ENCODE data around the gene MAP2K1.

MAP2K1 gene

DNA sequence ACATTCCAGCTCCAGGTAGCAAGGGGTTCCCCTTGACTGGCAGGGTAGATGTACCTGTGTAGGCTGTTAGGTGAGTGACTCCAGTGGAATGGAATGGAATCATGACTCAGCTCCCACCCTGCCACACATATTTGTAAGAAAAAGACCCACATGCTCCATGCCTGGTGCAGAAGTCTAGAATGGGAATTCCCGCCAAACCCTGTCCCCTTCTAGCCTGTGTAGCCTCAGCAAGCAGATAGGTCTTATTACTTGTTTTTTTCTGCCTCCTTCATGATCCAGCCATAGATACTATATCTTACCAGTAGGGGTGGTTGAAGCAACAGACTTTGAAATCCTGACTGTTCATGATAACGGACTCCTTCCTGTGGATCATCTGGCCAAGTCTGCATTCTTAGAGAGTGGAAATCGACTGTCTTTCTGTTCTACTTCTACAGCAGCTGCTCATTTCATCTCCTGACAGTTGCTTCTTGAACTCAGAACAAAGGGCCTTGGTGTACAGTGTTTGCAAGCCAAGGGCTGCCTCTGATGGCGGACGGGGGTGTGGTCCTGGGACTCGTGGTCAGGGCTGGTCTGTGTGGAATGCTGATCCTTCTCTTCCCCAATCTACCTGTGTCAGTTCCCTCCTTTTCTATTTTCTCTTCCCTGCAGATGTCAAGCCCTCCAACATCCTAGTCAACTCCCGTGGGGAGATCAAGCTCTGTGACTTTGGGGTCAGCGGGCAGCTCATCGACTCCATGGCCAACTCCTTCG lies 94.6 kb downstream of the MAP2K1 start:
- no peaks in the 10 kb centered on the region for H3K9me3 ChIP-seq (ENCODE audit: control extremely low read depth in 1 of 5, control insufficient read depth in 4 of 5, insufficient read depth in 2 of 5, low read depth in 1 of 5, low read length in 4 of 5)
- H3K4me1 ChIP-seq (ENCODE audit: control extremely low read depth in 1 of 4, control insufficient read depth in 4 of 4, insufficient read depth in 4 of 4, low read length in 3 of 4), result peaks cover 0 to 8% (median 0%) of the 10 kb centered on the region in 4 experiments
- 95% methylated on average over 6 of the region's 10 CpGs for WGBS (ENCODE audit: insufficient coverage)
- POLR2A ChIA-PET, result no interaction called here
- no peak overlapping the region for H3K27ac ChIP-seq (ENCODE audit: insufficient read depth in 1 of 2, low read depth in 1 of 2, low read length in 2 of 2, poor library complexity in 1 of 2, severe bottlenecking in 2 of 2)
- peak in 2 of 3 donors; percentile 13 to 45 for DNase-seq
- H3K27me3 ChIP-seq (replicated peaks in 2 of 5; ENCODE audit: control insufficient read depth in 4 of 5, insufficient read depth in 5 of 5, low read length in 4 of 5), result no peaks in the 10 kb centered on the region
- CTCF ChIA-PET, result no interaction called here
- peaks cover 3 to 32% (median 20%) of the 10 kb centered on the region in 4 experiments for H3K36me3 ChIP-seq (ENCODE audit: control insufficient read depth in 4 of 4, insufficient read depth in 4 of 4, low read length in 3 of 4)
- H3K4me3 ChIP-seq (ENCODE audit: control insufficient read depth in 1 of 7, extremely low read depth in 1 of 7, insufficient read depth in 4 of 7, low read depth in 2 of 7, low read length in 6 of 7), result no peak overlapping the region

DNA sequence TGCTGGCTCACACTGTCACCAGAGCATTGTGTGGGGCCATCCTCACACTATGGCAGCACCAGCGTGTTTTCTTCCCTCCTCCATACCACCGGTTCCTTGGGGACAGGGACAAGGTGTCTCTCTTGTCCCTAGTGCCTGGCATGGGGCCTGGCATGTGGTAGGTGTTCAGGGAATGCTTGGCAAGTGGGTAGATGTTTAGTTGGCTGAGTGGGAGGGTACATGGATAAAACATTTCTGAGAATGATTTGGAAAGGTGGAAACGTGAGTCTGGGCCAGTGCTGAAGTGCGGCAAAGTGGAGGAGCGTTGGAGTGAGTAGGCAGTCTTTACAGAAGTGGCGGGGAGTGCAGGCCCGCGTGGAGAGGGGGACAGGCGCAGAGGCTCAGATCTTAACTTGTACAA lies 95.8 kb downstream of the MAP2K1 start:
- no peak for DNase-seq
- peaks cover 0 to 8% (median 0%) of the 10 kb centered on the region in 4 experiments for H3K4me1 ChIP-seq (ENCODE audit: control extremely low read depth in 1 of 4, control insufficient read depth in 4 of 4, insufficient read depth in 4 of 4, low read length in 3 of 4)
- CTCF ChIA-PET, result no interaction called here
- no peaks in the 10 kb centered on the region for H3K9me3 ChIP-seq (ENCODE audit: control extremely low read depth in 1 of 5, control insufficient read depth in 4 of 5, insufficient read depth in 2 of 5, low read depth in 1 of 5, low read length in 4 of 5)
- POLR2A ChIA-PET, result no interaction called here
- peaks cover 3 to 40% (median 26%) of the 10 kb centered on the region in 4 experiments for H3K36me3 ChIP-seq (ENCODE audit: control insufficient read depth in 4 of 4, insufficient read depth in 4 of 4, low read length in 3 of 4)
- no peak overlapping the region for H3K4me3 ChIP-seq (ENCODE audit: control insufficient read depth in 1 of 7, extremely low read depth in 1 of 7, insufficient read depth in 4 of 7, low read depth in 2 of 7, low read length in 6 of 7)
- H3K27ac ChIP-seq (ENCODE audit: insufficient read depth in 1 of 2, low read depth in 1 of 2, low read length in 2 of 2, poor library complexity in 1 of 2, severe bottlenecking in 2 of 2), result no peak overlapping the region
- 97% methylated on average over 4 of the region's 9 CpGs for WGBS (ENCODE audit: insufficient coverage)
- no peaks in the 10 kb centered on the region for H3K27me3 ChIP-seq (replicated peaks in 2 of 5; ENCODE audit: control insufficient read depth in 4 of 5, insufficient read depth in 5 of 5, low read length in 4 of 5)

DNA sequence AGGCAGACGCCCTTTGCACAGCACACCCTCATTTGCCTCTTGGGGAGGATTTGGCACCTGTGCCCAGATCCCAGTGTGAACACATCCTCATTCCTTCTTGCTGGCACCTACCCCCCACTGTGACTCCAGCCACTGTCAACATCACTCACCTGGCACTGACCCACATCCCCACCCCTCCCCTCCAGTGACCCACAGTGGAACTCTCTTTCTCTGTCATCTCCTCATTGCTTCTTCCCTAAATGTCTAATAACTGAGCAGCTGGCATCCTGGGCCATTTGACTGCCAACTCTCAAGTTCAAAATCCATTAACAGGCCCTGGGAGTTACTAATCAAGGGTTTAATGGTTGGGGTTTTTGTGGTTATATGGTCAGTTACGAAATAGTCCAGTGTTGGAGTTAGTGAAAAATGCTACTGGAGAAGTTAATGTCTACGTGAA lies 96.4 kb downstream of the MAP2K1 start:
- ChIA-PET POLR2A (no interaction called here), CTCF (no interaction called here)
- no peaks in the 10 kb centered on the region for H3K27me3 ChIP-seq (replicated peaks in 2 of 5; ENCODE audit: control insufficient read depth in 4 of 5, insufficient read depth in 5 of 5, low read length in 4 of 5)
- H3K4me3 ChIP-seq (ENCODE audit: control insufficient read depth in 1 of 7, extremely low read depth in 1 of 7, insufficient read depth in 4 of 7, low read depth in 2 of 7, low read length in 6 of 7), result no peak overlapping the region
- H3K9me3 ChIP-seq (ENCODE audit: control extremely low read depth in 1 of 5, control insufficient read depth in 4 of 5, insufficient read depth in 2 of 5, low read depth in 1 of 5, low read length in 4 of 5), result no peaks in the 10 kb centered on the region
- H3K36me3 ChIP-seq (ENCODE audit: control insufficient read depth in 4 of 4, insufficient read depth in 4 of 4, low read length in 3 of 4), result peaks cover 5 to 46% (median 32%) of the 10 kb centered on the region in 4 experiments
- WGBS (ENCODE audit: insufficient coverage), result 100% methylated on average over 1 of the region's 3 CpGs
- H3K27ac ChIP-seq (ENCODE audit: insufficient read depth in 1 of 2, low read depth in 1 of 2, low read length in 2 of 2, poor library complexity in 1 of 2, severe bottlenecking in 2 of 2), result no peak overlapping the region
- H3K4me1 ChIP-seq (ENCODE audit: control extremely low read depth in 1 of 4, control insufficient read depth in 4 of 4, insufficient read depth in 4 of 4, low read length in 3 of 4), result peaks cover 0 to 8% (median 0%) of the 10 kb centered on the region in 4 experiments
- DNase-seq, result peak in 2 of 3 donors; percentile 37 to 45

DNA sequence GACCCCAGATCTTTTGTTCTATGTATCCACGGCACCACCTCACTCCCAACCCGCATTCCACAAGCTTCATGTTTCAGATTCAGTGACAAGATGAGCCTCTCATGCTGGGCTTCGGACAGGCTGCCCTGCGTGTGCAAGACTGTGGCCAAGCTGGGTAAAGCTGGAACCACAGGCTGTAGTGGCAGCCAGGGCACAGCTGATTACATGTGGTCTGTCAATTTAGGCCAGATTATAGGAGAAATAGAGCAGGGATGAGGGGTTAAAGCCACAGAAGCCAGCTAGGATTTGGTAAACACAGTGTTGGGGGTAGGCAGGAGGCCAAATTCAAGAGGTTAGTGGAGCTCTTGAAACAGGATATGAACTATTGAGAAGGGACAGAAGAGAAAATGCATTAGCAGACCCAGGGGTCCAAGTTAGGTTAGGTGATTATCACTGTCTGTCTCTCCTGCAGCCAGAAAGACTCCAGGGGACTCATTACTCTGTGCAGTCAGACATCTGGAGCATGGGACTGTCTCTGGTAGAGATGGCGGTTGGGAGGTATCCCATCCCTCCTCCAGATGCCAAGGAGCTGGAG lies 97.9 kb downstream of the MAP2K1 start:
- peaks cover 5 to 61% (median 40%) of the 10 kb centered on the region in 4 experiments for H3K36me3 ChIP-seq (ENCODE audit: control insufficient read depth in 4 of 4, insufficient read depth in 4 of 4, low read length in 3 of 4)

DNA sequence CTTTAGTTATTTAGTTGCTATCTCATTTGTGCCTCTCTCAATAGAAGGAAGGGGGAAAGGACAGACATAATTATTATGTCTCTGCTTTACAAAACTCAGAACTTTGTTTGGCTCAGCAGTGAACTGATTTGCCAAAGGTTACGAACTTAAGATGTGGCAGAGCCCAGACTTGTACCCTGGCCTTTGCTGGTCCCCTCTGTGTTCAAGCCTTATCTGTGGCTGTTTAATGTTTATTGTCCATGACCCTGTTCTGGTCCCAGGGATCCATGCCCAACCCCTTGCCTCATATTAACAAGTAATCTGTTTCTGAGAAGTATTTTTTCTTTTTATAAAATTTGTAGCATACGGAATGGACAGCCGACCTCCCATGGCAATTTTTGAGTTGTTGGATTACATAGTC lies 100.2 kb downstream of the MAP2K1 start:
- peaks cover 5 to 75% (median 48%) of the 10 kb centered on the region in 4 experiments for H3K36me3 ChIP-seq (ENCODE audit: control insufficient read depth in 4 of 4, insufficient read depth in 4 of 4, low read length in 3 of 4)
- no peak for DNase-seq
- no peaks in the 10 kb centered on the region for H3K9me3 ChIP-seq (ENCODE audit: control extremely low read depth in 1 of 5, control insufficient read depth in 4 of 5, insufficient read depth in 2 of 5, low read depth in 1 of 5, low read length in 4 of 5)
- H3K4me1 ChIP-seq (ENCODE audit: control extremely low read depth in 1 of 4, control insufficient read depth in 4 of 4, insufficient read depth in 4 of 4, low read length in 3 of 4), result peaks cover 0 to 8% (median 0%) of the 10 kb centered on the region in 4 experiments
- WGBS (ENCODE audit: insufficient coverage), result 97% methylated on average over 3 of the region's 3 CpGs
- no peak overlapping the region for H3K4me3 ChIP-seq (ENCODE audit: control insufficient read depth in 1 of 7, extremely low read depth in 1 of 7, insufficient read depth in 4 of 7, low read depth in 2 of 7, low read length in 6 of 7)
- no peak overlapping the region for H3K27ac ChIP-seq (ENCODE audit: insufficient read depth in 1 of 2, low read depth in 1 of 2, low read length in 2 of 2, poor library complexity in 1 of 2, severe bottlenecking in 2 of 2)
- POLR2A ChIA-PET, result no interaction called here
- CTCF ChIA-PET, result interaction anchor here (1.1 kb wide), 1 partner anchor 12 kb away, joined by 3 read pairs; no protein-coding TSS in a partner anchor
- H3K27me3 ChIP-seq (replicated peaks in 2 of 5; ENCODE audit: control insufficient read depth in 4 of 5, insufficient read depth in 5 of 5, low read length in 4 of 5), result no peaks in the 10 kb centered on the region

More for the DNA sequence above, 97.9 kb downstream of the MAP2K1 start:
- Histone ChIP-seq H3K9me3 (ENCODE audit: control extremely low read depth in 1 of 5, control insufficient read depth in 4 of 5, insufficient read depth in 2 of 5, low read depth in 1 of 5, low read length in 4 of 5) (no peaks in the 10 kb centered on the region), H3K4me1 (ENCODE audit: control extremely low read depth in 1 of 4, control insufficient read depth in 4 of 4, insufficient read depth in 4 of 4, low read length in 3 of 4) (peaks cover 0 to 8% (median 0%) of the 10 kb centered on the region in 4 experiments), H3K4me3 (ENCODE audit: control insufficient read depth in 1 of 7, extremely low read depth in 1 of 7, insufficient read depth in 4 of 7, low read depth in 2 of 7, low read length in 6 of 7) (no peak overlapping the region), H3K27me3 (replicated peaks in 2 of 5; ENCODE audit: control insufficient read depth in 4 of 5, insufficient read depth in 5 of 5, low read length in 4 of 5) (no peaks in the 10 kb centered on the region), H3K27ac (ENCODE audit: insufficient read depth in 1 of 2, low read depth in 1 of 2, low read length in 2 of 2, poor library complexity in 1 of 2, severe bottlenecking in 2 of 2) (no peak overlapping the region)
- WGBS (ENCODE audit: insufficient coverage), result 97% methylated on average over 3 of the region's 5 CpGs
- ChIA-PET POLR2A (no interaction called here), CTCF (interaction anchor here (1.3 to 1.5 kb wide), 3 partner anchors 8 to 14 kb away, joined by 3 to 4 read pairs (median 3); partner anchors contain the start of gene SNAPC5)
- DNase-seq, result no peak

DNA sequence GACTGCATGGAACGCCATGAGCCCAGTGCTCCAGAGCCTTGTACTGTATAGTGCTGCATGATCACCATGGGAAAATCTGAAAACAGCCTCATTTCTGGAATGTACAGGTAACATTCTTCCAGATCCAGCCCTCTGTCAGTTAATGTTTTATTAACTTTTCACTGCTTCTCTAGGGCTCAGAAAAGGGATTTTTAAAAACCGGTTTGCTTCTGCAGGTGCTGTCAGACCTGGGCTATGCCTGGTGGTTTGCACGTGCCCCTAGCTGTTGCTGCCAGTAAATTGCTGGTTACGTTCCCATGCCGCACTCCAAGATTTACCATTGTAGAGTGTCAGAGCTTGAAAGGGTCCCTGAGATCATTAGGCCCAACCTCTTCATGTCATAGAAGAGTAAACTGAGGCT lies 101.8 kb downstream of the MAP2K1 start:
- H3K27ac ChIP-seq (ENCODE audit: insufficient read depth in 1 of 2, low read depth in 1 of 2, low read length in 2 of 2, poor library complexity in 1 of 2, severe bottlenecking in 2 of 2), result no peak overlapping the region
- peaks cover 4 to 79% (median 48%) of the 10 kb centered on the region in 4 experiments for H3K36me3 ChIP-seq (ENCODE audit: control insufficient read depth in 4 of 4, insufficient read depth in 4 of 4, low read length in 3 of 4)
- no peaks in the 10 kb centered on the region for H3K9me3 ChIP-seq (ENCODE audit: control extremely low read depth in 1 of 5, control insufficient read depth in 4 of 5, insufficient read depth in 2 of 5, low read depth in 1 of 5, low read length in 4 of 5)
- ChIA-PET CTCF (interaction anchor here (0.8 kb wide), 1 partner anchor 17 kb away, joined by 4 read pairs; no protein-coding TSS in a partner anchor), POLR2A (no interaction called here)
- 97% methylated on average over 5 of the region's 5 CpGs for WGBS (ENCODE audit: insufficient coverage)
- no peak overlapping the region for H3K4me3 ChIP-seq (ENCODE audit: control insufficient read depth in 1 of 7, extremely low read depth in 1 of 7, insufficient read depth in 4 of 7, low read depth in 2 of 7, low read length in 6 of 7)
- no peaks in the 10 kb centered on the region for H3K27me3 ChIP-seq (replicated peaks in 2 of 5; ENCODE audit: control insufficient read depth in 4 of 5, insufficient read depth in 5 of 5, low read length in 4 of 5)
- no peak for DNase-seq
- H3K4me1 ChIP-seq (ENCODE audit: control extremely low read depth in 1 of 4, control insufficient read depth in 4 of 4, insufficient read depth in 4 of 4, low read length in 3 of 4), result no peaks in the 10 kb centered on the region

Measured in common myeloid progenitor, CD34-positive (primary cell).